GM18517 (cell line): ENCODE results near the gene UHRF1.
"Not testable (repeated sequence)": the region's sequence is repeated elsewhere in the genome, so short reads cannot be mapped to it uniquely, and the experiment has no call there.

Source experiments
- ATAC-seq: cut with Tn5 transposase; IDR thresholded peaks from one replicate; pipeline ENCODE4 v1.9.1; 2021; ENCODE audit warnings: mild to moderate bottlenecking, moderate library complexity; ENCODE audit not compliant: unreplicated experiment

Gene UHRF1

DNA sequence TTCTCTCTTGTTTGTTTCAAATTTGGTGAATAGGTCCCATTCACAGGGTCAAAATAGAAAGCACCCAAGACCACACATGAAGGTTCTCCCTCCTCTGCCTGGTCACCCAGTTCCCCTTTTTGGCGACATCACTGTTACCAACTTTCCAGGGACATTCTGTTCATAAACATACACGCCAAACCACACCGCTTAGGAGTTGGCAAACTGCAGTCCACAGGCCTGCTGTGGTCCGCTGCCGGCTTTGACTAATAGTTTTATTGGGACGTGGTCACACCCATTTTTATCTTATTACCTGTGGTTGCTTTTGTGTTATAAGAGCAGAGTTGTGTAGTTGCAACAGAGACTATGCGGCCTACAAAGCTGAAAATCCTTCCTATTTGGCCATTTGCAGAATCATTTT, 24.2 kb downstream of the UHRF1 start:
- ATAC-seq: no peak

DNA sequence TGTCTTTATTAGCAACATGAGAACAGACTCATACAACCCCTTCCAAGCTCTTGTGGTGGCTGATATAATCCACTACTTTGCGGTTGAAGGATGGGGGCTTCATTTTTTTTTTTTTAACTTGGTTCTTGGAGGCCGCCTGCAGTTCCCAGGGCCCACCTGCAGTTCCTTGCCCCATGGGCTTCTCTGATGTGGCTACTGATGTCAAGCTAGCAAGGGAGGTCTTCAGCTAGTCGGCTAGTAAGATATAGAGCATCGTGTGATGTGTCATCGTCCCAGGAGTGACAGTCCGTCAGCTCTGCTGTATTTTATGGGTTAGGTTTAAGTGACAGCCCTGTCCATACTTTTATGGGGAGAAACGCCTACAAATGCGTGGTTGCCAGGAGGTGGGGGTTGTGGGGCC, 26.1 kb downstream of the UHRF1 start:
- ATAC-seq: no peak

DNA sequence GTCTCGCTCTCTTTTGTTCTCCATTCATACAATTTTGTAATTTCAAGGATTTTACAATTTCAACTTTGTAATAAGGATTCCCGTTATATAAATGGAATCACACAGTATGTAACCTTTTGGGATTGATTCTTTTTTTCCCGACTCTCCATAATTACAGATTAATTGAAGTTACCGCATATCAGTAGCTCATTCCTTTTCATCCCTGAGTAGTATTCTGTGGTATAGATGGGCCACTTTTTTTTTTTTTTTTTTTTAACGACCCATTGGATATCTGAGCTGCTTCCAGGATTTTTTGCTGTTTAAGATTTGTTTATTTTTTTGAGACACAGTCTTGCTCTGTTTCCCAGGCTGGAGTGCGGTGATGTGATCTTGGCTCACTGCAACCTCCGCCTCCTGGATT, 27.8 kb downstream of the UHRF1 start:
- ATAC-seq: no peak

DNA sequence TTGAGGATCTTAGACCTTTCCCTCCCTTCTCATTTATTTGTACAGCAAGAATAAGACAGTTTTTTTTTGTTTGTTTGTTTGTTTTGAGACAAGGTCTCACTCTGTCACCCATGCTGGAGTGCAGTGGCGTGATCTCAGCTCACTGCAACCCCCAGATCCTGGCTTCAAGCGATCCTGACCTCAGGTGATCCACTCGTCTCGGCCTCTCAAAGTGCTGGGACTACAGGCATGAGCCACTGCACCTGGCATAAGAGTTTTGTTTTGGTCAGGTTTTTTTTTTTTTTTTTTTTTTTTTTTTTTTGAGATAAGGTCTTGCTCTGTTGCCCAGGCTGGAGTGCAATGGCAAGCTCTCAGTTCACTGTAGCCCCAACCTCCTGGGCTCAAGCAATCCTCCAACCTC, 29.2 kb downstream of the UHRF1 start:
- ATAC-seq: not testable (repeated sequence)

DNA sequence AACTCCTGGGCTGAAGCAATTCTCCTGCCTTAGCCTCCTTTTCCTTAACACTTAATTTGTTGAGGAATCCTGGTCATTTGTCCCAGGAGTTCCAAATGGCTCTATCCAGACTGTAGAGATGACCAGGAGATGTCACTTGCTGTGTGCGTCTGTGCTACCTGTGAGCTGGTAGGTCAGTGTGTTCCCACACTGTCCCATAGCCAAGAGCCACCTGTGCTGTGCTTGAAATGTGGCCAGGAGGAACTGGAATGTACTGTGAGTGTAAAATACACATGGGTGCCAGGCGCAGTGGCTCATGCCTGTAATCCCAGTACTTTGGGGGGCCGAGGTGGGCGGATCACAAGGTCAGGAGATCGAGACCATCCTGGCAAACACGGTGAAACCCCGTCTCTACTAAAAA, 30.2 kb downstream of the UHRF1 start:
- no peak for ATAC-seq

DNA sequence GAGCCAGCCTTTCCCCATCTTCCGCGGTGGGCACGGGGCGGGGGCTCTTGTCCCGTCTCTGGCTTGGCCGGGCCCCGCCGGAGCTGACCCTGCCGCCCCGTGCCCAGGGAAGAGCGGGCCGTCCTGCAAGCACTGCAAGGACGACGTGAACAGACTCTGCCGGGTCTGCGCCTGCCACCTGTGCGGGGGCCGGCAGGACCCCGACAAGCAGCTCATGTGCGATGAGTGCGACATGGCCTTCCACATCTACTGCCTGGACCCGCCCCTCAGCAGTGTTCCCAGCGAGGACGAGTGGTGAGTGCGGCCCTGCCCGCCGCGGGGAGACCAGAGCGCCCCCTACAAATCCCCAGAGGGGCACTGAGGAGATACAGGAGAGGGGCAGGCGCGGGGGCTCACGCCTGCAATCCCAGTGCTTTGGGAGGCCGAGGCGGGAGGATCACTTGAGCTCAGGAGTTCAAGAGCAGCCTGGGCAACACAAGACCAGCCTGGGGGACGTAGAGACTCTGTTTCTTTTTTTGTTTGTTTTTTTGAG, 32.4 kb downstream of the UHRF1 start:
- ATAC-seq: not testable (repeated sequence)

DNA sequence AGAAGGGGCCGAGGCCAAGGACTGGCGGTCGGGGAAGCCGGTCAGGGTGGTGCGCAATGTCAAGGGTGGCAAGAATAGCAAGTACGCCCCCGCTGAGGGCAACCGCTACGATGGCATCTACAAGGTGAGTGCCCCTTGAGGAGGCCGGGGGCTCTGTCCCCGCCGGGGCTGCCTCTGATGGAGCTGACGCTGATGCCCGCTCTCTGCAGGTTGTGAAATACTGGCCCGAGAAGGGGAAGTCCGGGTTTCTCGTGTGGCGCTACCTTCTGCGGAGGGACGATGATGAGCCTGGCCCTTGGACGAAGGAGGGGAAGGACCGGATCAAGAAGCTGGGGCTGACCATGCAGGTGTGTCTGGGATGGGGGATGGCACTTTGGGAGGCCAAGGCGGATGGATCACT, 41.3 kb downstream of the UHRF1 start:
- ATAC-seq: not testable (repeated sequence)

DNA sequence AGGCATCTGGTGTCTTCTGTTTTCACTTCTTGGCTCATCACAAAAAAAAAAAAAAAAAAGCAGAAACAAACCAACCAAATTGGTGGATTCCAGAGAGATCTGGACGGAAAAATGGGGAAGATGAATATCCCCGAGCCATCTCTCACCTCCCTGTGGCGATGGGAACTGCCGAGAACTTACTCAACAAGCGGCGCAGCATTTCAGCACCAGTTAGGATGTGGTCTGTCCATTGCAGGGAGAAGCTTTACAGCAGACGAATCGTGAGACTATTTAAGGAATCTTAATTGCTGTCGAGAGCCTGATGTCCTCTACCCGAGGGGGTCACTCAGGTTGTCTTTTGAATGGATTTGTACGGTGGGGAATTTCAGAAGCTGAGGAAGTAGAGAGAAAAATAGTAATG, 42.4 kb downstream of the UHRF1 start:
- no peak for ATAC-seq

DNA sequence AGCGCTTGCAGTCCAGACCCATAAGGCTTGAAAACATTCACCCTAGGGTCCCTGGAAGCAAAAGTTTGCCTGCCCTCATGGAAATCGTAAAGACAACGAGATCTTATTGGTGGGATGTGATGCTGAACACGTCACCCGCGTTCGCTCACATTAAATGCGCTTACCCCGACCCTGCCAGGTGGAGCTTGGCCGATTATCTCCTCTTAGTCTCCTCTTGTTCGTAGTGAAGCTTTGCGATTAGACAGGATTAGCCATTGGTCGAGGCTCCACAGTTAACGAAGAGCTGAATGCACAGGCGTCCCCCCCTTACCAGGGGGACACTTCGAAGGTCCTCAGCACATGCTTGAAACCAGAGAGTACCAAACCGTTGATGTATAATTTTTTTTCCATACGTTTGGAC, 43.6 kb downstream of the UHRF1 start:
- ATAC-seq: no peak

DNA sequence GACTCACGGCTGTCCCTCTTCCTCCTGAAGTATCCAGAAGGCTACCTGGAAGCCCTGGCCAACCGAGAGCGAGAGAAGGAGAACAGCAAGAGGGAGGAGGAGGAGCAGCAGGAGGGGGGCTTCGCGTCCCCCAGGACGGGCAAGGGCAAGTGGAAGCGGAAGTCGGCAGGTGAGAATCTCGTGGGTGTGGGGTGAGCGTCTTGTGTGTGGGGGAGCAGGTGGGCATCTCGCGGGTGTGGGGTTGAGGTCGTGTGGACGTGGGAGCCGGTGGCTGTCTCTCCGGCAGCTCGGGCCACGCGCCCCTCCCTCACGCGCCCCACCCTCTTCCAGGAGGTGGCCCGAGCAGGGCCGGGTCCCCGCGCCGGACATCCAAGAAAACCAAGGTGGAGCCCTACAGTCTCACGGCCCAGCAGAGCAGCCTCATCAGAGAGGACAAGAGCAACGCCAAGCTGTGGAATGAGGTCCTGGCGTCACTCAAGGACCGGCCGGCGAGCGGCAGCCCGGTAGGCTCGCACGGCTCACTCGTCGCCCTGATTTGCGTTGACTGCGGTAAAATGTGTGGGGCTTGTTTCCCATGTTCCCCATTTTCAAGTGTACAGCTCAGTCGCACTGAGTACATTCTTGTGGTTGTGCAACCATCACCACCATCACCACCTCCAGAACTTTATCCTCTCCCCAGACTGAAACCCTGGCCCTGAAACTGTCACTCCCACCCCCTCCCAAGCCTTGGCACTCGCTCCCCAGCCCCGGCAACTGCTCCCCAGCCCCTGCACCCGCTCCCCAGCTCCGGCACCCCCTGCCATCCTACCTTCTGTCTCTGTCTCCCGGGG, 45.2 kb downstream of the UHRF1 start:
- ATAC-seq: not testable (repeated sequence)

DNA sequence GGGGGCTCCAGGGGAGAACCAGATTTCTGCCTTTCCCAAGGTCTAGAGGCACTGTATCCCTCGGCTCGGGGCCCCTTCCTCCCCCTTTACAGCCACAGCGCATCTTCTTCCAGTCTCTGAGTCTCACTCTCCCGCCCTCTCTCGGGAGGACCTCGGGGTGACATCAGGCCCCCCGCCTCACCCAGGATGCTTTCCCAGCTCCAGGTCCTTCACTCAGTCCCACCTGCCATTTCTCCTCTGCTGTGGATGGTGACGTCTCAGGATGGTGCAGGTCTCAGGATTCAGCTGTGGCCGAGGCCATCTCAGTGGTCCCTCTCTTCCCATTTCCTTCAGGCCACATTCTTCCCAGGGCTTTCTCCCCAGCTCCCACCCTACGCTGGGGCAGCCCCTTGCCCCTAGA, 46.0 kb downstream of the UHRF1 start:
- ATAC-seq: no peak

DNA sequence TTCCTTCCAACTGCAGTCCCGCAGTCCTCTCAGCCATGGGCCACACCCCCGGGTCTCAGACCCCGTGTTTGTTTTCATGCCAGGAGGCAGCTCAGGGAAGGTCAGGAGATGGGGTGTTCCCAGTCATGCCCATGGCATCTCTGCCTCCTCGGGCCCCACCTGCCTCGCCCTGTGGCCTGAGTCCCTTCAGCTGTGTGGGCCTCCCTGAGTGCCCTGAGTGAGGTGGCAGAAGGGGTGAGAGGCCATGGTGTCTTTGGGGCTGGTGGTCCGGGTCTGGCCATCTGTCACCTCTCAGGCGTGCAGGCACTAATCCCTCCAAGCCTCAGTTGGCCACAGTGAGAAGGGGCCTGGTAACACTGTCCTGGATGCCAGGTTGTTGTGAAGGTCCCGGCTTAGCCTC, 48.7 kb downstream of the UHRF1 start:
- no peak for ATAC-seq

DNA sequence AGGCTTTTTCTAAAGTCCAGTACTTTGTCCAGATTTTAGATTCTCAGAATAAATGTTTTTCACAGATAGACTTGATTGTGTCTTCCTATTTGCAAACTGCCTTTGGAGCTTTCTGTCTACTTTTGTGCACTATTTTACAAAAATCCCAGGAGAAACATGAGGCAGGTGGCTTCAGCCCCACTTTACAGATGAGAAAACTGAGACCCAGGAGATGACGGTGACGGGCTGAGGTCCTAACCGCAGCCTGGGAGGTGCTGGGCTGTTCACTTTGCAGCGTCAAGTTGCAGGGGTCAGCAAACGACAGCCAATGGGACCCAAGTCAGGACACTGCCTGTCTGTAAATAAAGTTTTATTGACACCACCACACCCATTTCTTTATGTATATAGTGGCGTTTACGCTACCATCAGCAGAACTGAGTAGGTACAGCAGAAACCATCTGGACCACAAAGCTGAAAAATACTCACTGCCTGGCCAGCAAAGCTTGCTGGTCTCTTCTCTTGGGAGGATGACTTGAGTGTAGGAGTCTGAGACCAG, 52.9 kb downstream of the UHRF1 start:
- no peak for ATAC-seq

DNA sequence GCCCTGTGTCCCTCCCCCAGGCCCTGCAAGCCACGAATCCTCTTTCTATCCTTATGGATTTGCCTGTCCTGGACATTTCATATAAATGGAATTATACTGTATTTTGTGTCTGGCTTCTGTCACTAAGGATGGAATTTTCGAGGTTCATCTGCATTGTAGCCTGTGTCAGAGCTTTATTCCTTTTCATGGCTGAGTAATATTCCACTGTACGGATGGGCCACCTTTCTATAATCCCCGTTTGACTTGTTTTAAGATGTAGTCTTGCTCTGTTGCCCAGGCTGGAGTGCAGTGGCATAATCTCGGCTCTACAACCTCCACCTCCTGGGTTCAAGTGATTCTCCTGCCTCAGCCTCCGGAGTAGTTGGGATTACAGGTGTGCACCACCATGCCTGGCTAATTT, 55.8 kb downstream of the UHRF1 start:
- ATAC-seq: no peak

DNA sequence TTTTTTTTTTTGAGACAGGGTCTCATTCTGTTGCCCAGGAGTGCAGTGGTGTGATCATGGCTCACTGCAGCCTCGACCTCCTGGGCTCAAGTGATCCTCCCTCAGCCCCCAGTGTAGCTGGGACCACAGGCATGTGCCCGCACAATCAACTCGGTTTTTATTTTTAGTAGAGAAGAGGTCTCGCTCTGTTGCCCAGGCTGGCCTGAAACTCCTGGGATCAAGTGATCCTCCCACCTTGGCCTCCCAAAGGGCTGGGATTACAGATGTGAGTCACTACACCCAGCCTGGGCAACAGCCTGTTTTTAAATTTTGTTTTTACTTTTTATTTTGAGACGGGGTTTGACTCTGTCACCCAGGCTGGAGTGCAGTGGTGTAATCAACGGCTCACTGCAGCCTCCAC, 57.3 kb downstream of the UHRF1 start:
- ATAC-seq: no peak

DNA sequence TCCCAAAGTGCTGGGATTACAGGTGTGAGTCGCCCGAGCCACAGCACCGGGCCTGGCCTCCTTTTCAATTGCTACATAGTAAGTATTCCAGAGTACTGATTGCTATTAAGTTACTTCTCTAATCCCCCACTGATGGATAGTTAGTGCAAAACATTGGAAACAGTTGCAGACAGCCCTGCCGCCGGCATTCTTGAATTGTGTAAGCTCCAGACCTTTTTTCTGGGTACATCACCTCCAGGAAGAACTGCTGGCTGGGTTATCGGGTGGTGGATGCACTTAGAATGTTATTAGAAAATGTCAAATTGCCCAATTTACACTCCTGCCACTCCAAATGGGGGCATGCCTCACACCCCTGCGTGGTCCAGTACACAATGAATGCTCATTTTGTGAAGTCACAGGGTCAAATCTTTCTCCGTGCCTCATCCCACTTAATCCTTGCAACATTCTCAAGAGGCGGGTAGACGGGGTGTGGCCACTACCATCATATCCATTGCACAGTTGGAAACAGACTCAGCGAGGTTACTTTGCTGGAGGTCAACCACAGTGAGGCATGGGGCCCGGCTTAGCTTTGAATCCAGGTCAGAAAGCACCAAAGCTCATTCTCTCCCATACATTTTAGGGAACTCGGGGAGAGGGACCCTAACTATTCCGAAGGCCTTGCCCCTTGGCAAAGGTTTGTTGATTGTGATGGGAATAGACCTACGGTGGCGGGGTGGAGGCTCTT, 58.6 kb downstream of the UHRF1 start:
- ATAC-seq: no peak

DNA sequence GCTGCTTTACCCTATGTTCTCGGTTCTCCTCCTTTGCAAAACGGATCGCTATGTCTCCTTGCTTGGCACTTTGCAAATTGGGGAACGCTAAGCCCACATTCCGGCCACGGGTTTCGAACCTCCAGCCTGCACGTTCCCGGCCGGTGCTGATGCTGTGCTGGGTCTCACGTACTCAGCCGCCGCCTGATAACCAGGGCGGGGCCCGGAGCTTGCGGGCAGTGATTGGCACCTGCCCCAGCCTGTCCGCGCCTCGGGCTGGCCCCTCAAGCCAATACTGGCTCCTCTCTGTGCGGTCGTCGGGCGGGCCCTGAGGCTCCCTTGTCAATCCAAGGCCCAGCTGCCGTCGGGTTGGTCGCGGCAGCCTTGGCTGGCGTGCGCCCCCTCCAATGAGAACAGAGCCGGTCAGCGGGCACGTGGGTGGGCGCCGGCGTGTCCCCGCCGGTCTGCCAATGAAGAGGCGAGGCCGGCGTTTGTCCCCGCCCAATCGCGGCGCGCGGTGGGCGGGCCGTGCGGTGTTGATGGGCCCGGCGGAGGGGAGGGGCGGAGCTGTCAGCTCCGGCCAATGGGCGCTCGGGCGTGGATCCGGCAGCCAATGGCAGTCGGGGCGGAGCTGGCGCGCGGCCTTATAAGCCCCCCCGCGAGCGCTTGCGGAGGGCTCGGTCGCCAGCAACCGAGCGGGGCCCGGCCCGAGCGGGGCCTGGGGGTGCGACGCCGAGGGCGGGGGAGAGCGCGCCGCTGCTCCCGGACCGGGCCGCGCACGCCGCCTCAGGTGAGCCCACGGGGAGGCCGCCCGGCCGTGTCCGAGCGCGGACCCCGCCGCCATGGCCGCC, 59.4 kb downstream of the UHRF1 start, which contains the start of gene KDM4B:
TSS of gene KDM4B (plus strand) at position 652 of the 830 bp plus-strand sequence. CDS start 63,778 bp downstream, outside the sequence.
- ATAC-seq: peak; percentile 95

DNA sequence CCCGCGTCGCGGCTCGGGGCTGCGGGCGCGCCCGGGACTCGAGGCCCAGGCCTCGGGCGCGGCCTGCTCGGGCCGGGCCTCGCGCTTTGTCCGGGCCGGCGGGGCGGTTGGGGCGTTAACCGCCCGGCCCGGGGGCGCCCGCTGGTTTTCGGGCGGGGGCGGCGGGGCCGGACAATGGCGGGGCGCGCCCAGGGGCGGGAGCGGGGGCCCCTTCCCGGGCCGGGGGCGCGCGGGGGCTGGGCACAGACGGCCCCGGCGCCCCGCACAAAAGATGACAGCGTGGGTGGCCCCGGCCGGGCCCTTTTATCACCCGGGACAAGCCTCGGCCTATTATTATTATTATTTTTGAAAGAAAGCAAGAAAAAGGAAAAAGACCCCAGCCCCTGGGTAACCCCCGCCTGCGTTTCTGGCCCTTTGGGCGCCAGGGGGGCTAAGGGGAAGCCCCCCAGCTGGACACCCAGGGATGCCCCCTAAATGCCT, 60.0 kb downstream of the UHRF1 start:
- no peak for ATAC-seq

DNA sequence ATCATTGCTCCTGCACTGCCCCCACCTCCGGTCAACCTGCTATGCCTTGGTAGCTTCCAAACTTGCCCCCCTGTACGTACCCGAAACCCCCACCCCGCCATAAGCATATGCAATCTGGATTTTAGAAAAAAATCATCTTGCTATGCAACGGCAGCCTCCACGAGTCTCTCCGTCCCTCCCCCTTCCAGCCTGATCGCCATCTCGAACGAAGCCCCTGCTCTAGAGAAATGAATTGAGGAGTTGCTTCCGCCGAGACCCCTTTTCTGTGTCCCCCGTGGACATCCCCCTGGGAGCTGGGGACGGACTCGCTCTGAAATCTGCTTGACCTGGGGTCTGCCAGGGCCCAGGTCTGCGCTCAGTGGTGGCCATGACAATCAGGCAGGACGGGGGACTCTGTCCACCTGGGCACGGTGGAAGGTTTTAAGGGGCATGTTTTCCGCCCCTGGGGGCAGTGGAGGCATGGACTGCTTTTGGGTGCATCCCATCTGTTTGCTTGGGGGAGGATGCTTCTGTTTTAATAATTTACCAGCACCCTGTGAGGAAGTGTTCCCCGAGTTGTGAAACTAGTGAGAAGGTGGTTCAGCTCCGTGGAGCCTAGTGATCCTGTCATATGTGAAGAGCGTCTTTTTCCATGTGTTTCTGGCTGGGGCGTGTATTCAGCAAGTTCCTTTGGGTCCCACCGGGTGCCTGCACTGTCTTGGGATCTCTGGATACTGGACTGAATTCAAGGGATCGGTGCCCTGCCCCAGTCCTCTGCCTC, 60.7 kb downstream of the UHRF1 start:
- no peak for ATAC-seq
